Stimulated activated CD8-positive, alpha-beta memory T cell treated with anti-CD3 and anti-CD28 coated beads, Interleukin-12 subunit alpha, Interleukin-12 subunit beta, amount 100 ng/mL, for 1 hour (primary cell): ENCODE measurements around the gene EEF2.
"Not testable (repeated sequence)": the region's sequence is repeated elsewhere in the genome, so short reads cannot be mapped to it uniquely, and the experiment has no call there.

ENCODE experiments used
- DNase-seq: peaks from one replicate; pipeline ENCODE4 v3.0.0-alpha.2; 2020; ENCODE audit warnings: low read depth

The EEF2 gene

DNA sequence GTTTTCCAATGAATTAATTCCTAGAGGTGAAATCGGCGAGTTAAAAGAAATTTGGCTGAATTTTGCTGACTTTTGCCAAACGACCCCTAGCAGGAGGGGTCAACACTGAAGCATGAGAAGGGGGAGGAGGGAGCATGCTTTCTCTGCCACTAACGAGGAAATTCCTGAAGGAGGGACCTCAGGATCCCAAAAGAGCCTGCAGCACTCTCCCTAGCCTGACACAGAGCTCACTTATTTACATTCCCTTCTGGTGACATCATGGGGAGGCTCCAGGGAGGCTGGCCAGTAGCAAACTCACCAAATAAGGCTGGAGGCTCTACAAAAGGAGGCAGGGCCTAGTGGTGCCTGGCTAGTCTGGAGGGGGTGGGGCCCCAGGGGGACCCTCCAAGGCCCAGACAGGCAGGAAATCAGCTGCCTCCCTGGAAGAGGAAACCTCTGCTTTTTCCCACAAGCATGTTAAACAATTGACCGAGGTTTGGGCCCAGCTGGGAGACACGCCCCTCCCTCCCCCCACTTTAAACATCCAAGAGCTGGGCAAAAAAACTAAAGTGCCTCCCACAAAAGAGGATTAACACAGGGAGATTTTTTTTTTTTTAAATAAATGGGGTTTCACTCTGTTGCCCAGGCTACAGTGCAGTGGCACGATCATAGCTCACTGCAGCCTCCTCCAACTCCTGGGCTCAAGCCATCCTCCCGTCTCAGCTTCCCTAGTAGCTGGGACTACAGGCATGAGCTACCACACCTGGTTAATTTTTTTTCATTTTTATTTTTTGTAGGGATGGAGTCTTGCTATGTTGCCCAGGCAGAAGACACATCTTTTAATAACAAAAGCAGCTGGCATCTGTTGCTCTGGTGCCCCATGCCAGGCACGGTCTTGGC, 16.5 kb downstream of the EEF2 start:
- DNase-seq = no peak

GRCh38 chr19:3967983-3968382, 17.3 kb downstream of the EEF2 start:
- not testable (repeated sequence) for DNase-seq

- DNase-seq = no peak
Measured at GRCh38 chr19:3966051-3967017, 18.9 kb downstream of the EEF2 start.

- no peak for DNase-seq
Measured at GRCh38 chr19:3964256-3965194, 20.7 kb downstream of the EEF2 start.

DNA sequence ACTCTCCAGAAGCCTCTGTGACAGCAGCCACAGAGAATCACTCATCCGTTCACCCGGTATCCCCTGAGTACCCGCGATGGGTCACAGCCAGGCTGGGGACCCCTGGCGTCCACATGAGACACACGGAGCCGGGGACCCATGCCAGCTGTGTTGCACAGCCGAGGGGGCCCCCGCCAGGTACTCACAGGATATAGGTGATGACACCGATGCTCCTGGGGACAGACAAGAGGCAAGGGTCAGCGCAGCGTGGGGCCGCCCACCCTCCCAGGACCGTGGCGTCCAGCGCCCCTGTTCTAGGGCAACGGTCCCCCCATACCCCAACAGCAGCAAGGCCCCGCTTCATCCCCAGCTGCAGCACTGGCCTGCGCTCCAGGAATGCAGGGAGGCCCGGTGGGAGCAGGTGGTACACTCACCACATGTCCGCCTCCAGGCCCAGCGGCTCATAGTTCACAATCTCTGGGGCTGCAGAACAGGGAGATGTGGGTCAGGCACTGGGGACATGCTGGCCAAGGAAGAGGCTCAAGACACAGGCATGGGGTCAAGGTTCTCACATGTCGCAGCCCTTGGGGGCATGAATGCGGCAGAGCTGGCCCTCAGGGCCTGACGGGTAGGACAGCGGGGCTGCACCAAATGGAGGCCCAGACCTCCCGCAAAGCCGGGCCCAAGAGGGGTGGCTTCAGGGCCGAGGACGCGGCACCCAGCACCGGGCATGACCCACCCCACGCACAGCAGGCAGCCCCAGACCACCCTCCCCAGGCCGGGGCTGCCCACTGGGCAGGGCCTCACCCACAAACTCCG, 21.6 kb downstream of the EEF2 start:
- DNase-seq = no peak

- no peak for DNase-seq
Measured at GRCh38 chr19:3961007-3961406, 24.3 kb downstream of the EEF2 start.

GRCh38 chr19:3959766-3960131, 25.5 kb downstream of the EEF2 start:
- DNase-seq = no peak

DNA sequence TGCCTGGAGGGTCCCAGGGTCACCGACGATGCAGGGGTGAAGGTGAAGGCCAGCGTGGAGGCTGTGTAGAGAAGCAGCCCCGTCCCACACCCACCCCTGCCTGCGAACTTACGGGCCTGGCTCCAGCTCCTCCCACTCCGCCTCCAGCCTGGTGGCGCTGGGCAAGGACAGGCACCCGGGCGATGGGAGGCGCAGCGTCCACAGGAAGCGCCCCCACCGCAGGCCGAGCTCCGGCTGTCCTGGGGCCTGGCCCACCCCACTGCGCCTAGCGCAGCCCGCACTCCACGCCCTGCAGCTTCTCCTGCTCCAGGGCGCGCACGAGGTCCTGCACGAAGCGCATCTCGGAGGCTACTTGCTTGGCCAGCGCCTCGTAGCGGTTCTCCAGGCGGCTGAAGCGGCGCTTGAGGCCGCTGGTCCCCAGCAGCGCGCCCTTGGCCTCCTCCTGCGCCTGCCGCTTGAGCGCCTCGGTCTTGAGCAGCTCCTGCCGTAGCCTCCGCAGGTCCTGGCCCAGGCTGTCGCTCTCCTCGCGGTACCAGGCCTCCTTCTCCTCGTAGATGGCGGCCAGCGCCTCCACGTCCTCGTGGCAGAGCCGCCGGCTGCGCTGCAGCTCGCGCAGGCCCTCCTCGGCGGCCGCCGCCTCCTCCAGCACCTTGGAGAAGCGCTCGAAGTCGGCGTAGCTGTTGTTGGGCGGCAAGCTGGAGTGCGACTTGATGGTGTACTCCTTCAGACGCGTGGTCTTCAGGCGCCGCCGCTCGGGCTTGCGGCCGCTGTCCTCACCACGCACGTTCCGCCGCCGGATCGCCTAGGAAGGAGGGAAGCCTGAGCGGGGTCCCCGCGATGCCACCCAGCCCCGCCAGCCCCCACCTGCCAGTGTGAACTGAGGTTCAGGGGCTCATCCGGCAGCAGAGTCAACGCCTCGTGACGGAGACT, 26.2 kb downstream of the EEF2 start:
- DNase-seq = no peak

DNA sequence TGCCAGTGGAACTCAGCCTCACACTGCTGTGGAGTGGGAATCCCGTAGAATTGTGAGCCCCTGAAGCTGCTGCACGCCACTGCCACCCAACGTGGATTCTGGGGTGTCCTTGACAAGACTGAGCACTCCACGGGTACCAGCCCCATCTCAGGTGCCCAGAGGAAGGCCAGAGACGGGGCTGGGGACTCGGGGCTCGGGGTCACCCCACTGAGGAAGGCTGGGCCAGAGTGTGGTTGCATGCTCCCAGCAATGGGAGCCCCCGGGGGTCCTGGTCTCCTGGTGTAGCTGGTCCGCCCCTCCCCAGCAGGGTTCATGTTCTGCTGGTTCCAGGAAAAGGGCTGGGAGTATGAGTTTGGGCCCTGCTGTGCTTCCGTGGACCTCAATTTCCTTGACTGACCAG, 29.6 kb downstream of the EEF2 start:
- no peak for DNase-seq

DNA sequence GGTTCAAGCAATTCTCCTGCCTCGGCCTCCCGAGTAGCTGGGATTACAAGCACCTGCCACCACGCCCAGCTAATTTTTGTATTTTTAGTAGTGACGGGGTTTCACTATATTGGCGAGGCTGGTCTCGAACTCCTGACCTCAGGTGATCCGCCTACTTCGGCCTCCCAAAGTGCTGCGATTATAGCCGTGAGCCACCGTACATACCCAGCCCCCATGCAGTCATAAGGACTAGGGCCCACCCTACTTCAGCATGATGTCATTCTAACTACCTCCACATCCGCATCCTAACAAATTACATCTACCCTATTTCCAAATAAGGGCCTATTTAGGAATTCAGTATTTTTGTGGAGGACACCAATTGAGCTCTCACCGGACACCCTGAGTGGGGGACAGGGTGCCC, 30.0 kb downstream of the EEF2 start:
- not testable (repeated sequence) for DNase-seq

GRCh38 chr19:3954107-3954506, 31.2 kb downstream of the EEF2 start:
- DNase-seq = no peak

DNA sequence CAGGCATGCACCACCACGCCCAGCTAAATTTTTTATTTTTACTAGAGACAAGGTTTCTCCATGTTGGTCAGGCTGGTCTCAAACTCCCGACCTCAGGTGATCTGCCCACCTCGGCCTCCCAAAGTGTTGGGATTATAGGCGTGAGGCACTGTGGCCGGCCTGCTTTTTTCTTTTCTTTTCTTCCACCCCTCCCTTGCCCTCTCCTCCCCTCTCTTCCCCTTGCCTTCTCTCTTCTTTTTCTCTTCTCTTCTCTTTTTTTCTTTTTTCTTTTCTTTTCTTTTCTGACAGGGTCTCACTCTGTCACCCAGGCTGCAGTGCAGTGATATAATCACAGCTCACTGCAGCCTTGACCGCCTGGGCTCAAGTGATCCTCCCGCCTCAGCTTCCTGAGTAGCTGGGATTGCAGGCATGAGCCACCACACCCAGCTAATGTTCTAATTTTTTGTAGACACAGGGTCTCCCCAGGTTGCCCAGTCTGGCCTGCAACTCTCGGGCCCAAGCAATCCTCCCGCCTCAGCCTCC, 32.4 kb downstream of the EEF2 start:
- not testable (repeated sequence) for DNase-seq

- DNase-seq = no peak
Measured at GRCh38 chr19:3950871-3951861, 34.1 kb downstream of the EEF2 start.

DNA sequence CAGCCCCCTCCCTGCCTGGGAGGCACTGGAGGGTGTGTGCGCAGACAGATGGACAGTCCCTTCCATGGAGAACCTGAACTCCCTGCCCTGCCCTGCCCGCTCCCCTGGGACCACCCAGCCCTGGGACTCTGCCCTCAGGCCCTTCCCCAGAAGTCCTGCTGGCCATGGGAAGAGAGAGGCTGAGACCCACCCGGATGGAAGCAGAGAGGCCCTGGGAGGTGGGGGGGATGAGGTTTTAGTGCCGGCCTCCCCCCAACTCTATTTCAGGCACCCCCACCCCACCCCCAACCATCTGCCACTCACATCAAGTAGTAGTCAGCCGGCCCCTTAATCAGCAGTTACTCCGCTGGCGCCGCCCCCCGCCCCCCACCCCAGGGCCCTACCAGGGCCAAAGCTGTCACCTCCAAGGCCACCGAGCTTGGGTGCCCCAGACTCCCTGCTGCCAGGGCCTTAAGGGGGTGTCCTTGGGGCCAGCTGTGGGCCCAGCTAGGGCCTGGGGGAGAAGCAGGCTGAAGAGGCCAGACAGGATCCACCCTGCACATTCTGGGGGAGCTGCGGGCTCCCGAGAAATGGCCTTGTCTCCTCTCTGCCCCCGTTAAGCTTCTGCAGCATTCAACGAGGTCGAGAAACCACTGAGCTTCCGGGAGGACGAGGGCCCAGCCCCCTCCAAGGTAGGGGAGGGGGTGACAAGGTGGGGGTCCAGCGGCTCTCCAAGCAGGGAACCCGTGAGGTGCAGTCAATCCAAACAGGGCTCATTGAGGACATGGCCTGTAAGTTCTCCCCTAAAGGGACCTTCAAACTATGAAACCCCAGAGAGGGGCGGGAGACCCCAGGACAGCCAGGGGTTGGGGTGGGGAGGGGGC, 35.0 kb downstream of the EEF2 start:
- DNase-seq = no peak

DNA sequence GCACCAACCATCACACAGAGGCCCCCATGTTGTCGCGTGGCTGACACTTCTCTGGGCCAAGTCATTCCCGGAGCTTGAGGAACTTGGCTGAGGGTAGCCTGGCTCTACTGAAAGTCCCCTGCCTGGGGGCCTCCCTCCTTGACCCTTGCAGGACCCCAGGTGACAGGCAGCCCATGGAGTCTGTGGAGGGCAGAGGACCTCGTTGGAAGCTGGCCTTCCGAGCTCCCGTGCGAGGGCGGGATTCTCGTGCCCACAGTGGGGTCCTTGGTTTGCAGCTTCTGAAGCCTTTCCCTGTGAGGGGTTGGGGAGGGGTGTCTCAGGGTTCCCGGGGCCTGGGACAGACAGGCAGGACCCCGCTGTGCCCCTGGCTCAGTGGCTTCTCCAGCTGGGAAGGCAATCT, 36.0 kb downstream of the EEF2 start:
- DNase-seq = no peak

DNA sequence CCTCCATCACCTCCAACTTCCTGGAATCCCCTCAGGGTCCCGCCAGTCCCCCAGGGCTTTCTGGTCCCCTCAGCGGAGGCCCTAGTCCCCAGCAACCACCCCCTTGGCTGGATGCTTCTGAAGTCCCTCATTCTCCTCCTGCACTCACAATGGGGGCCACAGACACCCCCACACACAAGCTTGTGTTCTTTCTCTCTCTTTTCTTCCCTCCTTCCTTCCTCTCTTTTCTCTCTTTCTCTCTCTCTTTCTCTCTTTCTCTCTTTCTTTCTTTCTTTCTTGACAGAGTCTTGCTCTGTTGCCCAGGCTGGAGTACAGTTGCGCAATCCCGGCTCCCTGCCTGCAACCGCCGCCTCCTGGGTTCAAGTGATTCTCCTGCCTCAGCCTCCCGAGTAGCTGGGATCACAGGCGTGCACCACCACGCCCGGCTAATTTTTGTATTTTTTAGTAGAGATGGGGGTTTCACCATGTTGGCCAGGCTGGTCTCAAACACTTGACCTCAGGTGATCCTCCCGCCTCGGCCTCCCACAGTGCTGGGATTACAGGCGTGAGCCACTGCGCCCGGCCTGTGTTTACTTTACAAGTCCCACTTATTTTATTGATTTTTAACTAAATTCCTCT, 37.8 kb downstream of the EEF2 start:
- DNase-seq = not testable (repeated sequence)

DNA sequence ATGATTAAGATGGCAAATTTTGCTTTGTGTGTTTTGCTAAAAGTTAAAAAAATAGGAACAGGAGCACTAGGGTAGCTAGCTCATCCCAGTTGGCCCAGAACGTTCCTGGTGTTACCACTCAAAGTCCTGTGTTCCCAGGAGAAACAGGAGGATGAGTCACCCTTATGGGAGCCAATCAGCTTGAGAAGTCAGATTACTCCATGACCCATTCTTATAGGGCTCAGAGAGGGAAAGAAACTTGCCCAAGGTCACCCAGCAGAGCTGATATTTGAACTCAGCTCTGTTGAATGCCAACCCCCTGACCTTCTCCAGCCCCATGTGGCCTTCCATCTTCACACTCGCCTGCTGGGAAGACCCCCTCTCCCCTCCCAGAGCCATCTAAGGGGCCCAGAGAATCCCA, 39.4 kb downstream of the EEF2 start:
- DNase-seq = no peak
